ENCODE results near the gene RANGAP1. TPM values are rescaled to one million over a fixed set of nuclear protein-coding genes. Genes with fewer than 3 reads are reported as not detected.

Gene RANGAP1
- total and polyA plus RNA-seq, 3 experiments from 2014 or later, result 26.9 to 182 (median 170) TPM

DNA sequence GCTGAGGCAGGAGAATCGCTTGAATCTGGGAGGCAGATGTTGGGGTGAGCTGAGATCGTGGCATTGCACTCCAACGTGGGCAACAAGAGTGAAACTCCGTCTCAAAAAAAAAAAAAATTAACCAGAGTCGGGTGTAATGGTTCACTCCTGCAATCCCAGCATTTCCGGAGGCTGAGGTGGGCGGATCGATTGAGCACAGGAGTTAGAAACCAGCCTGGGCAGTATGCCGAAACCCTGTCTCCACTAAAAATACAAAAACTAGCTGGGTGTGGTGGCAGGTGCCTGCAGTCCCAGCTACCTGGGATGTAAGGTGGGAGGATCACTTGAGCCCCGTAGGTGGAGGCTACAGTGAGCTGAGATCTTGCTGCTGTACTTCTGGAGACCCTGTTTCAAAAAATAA, 1.5 kb downstream of the RANGAP1 start:
- Mint-ChIP-seq H3K4me3 (peak overlapping the region; percentile 93 to 100 (median 96)), H3K27me3 (no peaks in the 10 kb centered on the region), H3K9me3 (no peaks in the 10 kb centered on the region), H3K36me3 (peaks cover 0 to 52% (median 2%) of the 10 kb centered on the region in 3 donors), H3K4me1 (peaks cover 29 to 49% (median 43%) of the 10 kb centered on the region in 3 donors), H3K27ac (peak overlapping the region in 6 of 8 donors; percentile 97 to 99 (median 98))
- no peaks in the 10 kb centered on the region for H3K27me3 ChIP-seq (ENCODE audit: insufficient read depth, low read length, poor library complexity, severe bottlenecking)
- peaks cover 16% of the 10 kb centered on the region for H3K4me1 ChIP-seq (ENCODE audit: insufficient read depth, low read length)
- H3K36me3 ChIP-seq (ENCODE audit: insufficient read depth, low read length), result peaks cover 25% of the 10 kb centered on the region
- ChIA-PET POLR2A (interaction anchor here (0.6 to 2.8 kb wide), 2 partner anchors 18 to 32 kb away, joined by 11 to 30 read pairs; partner anchors contain the start of gene ZC3H7B), CTCF (no interaction called here)
- no peak overlapping the region for H3K4me3 ChIP-seq (ENCODE audit: low read length)
- H3K27ac ChIP-seq (ENCODE audit: low read depth, low read length), result peak overlapping the region; percentile 95
- H3K9me3 ChIP-seq (ENCODE audit: low read length), result no peaks in the 10 kb centered on the region
- DNase-seq, result no peak

- H3K27ac Mint-ChIP-seq, result peak overlapping the region in 6 of 8 donors; percentile 7 to 82 (median 28)
- peaks cover 10% of the 10 kb centered on the region for H3K4me1 ChIP-seq (ENCODE audit: insufficient read depth, low read length)
Measured at GRCh38 chr22:41280854-41281253, 5.1 kb downstream of the RANGAP1 start.

DNA sequence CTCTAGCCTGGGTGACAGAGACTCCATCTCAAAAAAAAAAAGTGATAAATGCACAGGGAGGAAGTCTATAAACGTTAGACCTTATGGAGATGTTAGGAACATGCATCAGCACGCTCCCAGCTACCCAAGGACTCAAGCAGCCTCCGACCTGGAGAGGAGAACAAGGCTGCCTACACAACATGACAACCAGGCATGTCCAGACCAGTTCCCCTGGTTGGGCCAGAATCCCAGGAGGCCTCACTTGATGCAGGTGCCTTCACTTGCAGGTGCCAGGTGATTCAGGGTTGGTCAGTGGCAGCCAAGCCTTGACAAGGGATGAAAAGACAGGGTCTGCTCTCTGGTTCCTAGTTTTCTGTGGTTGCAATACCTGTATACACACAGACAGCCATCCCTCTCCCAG, 5.9 kb downstream of the RANGAP1 start:
- CTCF ChIA-PET, result no interaction called here
- no peaks in the 10 kb centered on the region for H3K27me3 Mint-ChIP-seq
- peaks cover 16 to 36% (median 26%) of the 10 kb centered on the region in 3 donors for H3K4me1 Mint-ChIP-seq
- peaks cover 40% of the 10 kb centered on the region for H3K36me3 ChIP-seq (ENCODE audit: insufficient read depth, low read length)
- H3K4me3 Mint-ChIP-seq, result no peak overlapping the region
- no peaks in the 10 kb centered on the region for H3K9me3 ChIP-seq (ENCODE audit: low read length)
- no peak overlapping the region for H3K27ac Mint-ChIP-seq
- H3K4me3 ChIP-seq (ENCODE audit: low read length), result no peak overlapping the region
- POLR2A ChIA-PET, result no interaction called here
- peaks cover 0 to 72% (median 7%) of the 10 kb centered on the region in 3 donors for H3K36me3 Mint-ChIP-seq
- H3K27ac ChIP-seq (ENCODE audit: low read depth, low read length), result no peak overlapping the region
- peaks cover 8% of the 10 kb centered on the region for H3K4me1 ChIP-seq (ENCODE audit: insufficient read depth, low read length)
- no peaks in the 10 kb centered on the region for H3K9me3 Mint-ChIP-seq
- no peaks in the 10 kb centered on the region for H3K27me3 ChIP-seq (ENCODE audit: insufficient read depth, low read length, poor library complexity, severe bottlenecking)
- no peak for DNase-seq

More at GRCh38 chr22:41280854-41281253, 5.1 kb downstream of the RANGAP1 start:
- no peak overlapping the region for H3K4me3 Mint-ChIP-seq
- ChIA-PET POLR2A (interaction anchor here (1.0 kb wide), 1 partner anchor 21 kb away, joined by 3 read pairs; the partner anchor contains the start of gene ZC3H7B), CTCF (interaction anchor here (1.3 to 1.5 kb wide), 2 partner anchors 20 to 43 kb away, joined by 3 to 5 read pairs; partner anchors contain the start of gene ZC3H7B)
- H3K9me3 ChIP-seq (ENCODE audit: low read length), result no peaks in the 10 kb centered on the region
- no peak overlapping the region for H3K27ac ChIP-seq (ENCODE audit: low read depth, low read length)
- peaks cover 40% of the 10 kb centered on the region for H3K36me3 ChIP-seq (ENCODE audit: insufficient read depth, low read length)
- H3K36me3 Mint-ChIP-seq, result peaks cover 0 to 73% (median 7%) of the 10 kb centered on the region in 3 donors
- H3K9me3 Mint-ChIP-seq, result no peaks in the 10 kb centered on the region
- H3K27me3 Mint-ChIP-seq, result no peaks in the 10 kb centered on the region
- DNase-seq, result no peak
- H3K4me1 Mint-ChIP-seq, result peaks cover 19 to 38% (median 29%) of the 10 kb centered on the region in 3 donors
- no peaks in the 10 kb centered on the region for H3K27me3 ChIP-seq (ENCODE audit: insufficient read depth, low read length, poor library complexity, severe bottlenecking)
- no peak overlapping the region for H3K4me3 ChIP-seq (ENCODE audit: low read length)

DNA sequence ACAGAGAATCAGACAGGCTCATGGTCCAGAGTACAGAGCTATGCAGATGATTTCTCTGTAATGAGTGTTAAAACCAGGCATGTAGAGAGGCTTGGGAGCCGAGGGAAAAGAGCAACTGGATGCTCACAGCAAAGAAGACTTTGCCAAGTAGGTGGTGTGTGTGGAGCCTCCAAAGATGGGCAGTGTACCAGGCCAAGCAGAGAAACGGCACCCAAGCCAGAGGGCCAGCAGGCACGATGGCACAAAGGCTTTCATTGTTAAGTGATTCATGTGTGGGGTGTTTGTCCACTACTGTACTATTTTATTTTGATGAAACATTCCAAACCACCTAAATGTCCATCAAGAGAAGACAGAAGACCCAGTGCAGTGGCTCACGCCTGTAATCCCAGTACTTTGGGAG, 11.1 kb downstream of the RANGAP1 start:
- Mint-ChIP-seq H3K4me3 (no peak overlapping the region), H3K27ac (peak overlapping the region in 4 of 8 donors; percentile 17 to 84 (median 56)), H3K27me3 (no peaks in the 10 kb centered on the region), H3K36me3 (peaks cover 0 to 78% (median 11%) of the 10 kb centered on the region in 3 donors), H3K9me3 (no peaks in the 10 kb centered on the region), H3K4me1 (peaks cover 0 to 13% (median 4%) of the 10 kb centered on the region in 3 donors)
- Histone ChIP-seq H3K9me3 (ENCODE audit: low read length) (no peaks in the 10 kb centered on the region), H3K27me3 (ENCODE audit: insufficient read depth, low read length, poor library complexity, severe bottlenecking) (no peaks in the 10 kb centered on the region), H3K4me3 (ENCODE audit: low read length) (no peak overlapping the region), H3K36me3 (ENCODE audit: insufficient read depth, low read length) (peaks cover 47% of the 10 kb centered on the region), H3K27ac (ENCODE audit: low read depth, low read length) (no peak overlapping the region), H3K4me1 (ENCODE audit: insufficient read depth, low read length) (no peaks in the 10 kb centered on the region)
- ChIA-PET CTCF (no interaction called here), POLR2A (no interaction called here)
- DNase-seq, result no peak

GRCh38 chr22:41273128-41273527, 12.9 kb downstream of the RANGAP1 start:
- Mint-ChIP-seq H3K9me3 (no peaks in the 10 kb centered on the region), H3K27ac (peak overlapping the region in 1 of 8 donors; percentile 39), H3K4me3 (no peak overlapping the region), H3K4me1 (peaks cover 0 to 13% (median 4%) of the 10 kb centered on the region in 3 donors), H3K36me3 (peaks cover 0 to 76% (median 13%) of the 10 kb centered on the region in 3 donors), H3K27me3 (no peaks in the 10 kb centered on the region)
- no peak overlapping the region for H3K4me3 ChIP-seq (ENCODE audit: low read length)
- CTCF ChIA-PET, result no interaction called here
- H3K9me3 ChIP-seq (ENCODE audit: low read length), result no peaks in the 10 kb centered on the region
- POLR2A ChIA-PET, result interaction anchor here (0.7 kb wide), 1 partner anchor 155 kb away, joined by 5 read pairs; no protein-coding TSS in a partner anchor
- H3K36me3 ChIP-seq (ENCODE audit: insufficient read depth, low read length), result peaks cover 53% of the 10 kb centered on the region
- H3K27me3 ChIP-seq (ENCODE audit: insufficient read depth, low read length, poor library complexity, severe bottlenecking), result no peaks in the 10 kb centered on the region
- DNase-seq, result no peak
- no peak overlapping the region for H3K27ac ChIP-seq (ENCODE audit: low read depth, low read length)
- no peaks in the 10 kb centered on the region for H3K4me1 ChIP-seq (ENCODE audit: insufficient read depth, low read length)

DNA sequence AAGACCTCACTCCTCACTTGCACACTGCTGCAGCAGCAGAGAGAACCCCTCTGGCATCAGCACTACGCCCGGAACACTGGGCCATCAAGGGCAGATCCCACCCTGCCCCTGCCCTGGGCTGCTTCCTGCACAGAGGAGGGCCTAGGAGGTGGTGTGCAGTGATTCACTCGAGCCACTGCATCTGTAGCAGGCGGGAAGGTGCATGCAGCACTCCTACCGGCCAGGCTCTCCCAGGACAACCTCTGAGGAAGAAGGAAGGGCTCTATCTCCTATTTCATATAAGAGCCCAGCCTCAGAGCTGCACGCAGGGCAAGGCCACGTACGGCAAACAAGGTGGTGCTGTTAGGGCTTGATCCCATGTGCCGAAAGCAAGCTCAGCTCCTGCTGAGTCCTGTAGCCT, 14.2 kb downstream of the RANGAP1 start:
- Mint-ChIP-seq H3K9me3 (no peaks in the 10 kb centered on the region), H3K27me3 (no peaks in the 10 kb centered on the region), H3K4me1 (peaks cover 0 to 10% (median 4%) of the 10 kb centered on the region in 3 donors), H3K27ac (no peak overlapping the region), H3K4me3 (no peak overlapping the region), H3K36me3 (peaks cover 0 to 79% (median 8%) of the 10 kb centered on the region in 3 donors)
- POLR2A ChIA-PET, result no interaction called here
- DNase-seq, result no peak
- no peak overlapping the region for H3K4me3 ChIP-seq (ENCODE audit: low read length)
- no peak overlapping the region for H3K27ac ChIP-seq (ENCODE audit: low read depth, low read length)
- peaks cover 54% of the 10 kb centered on the region for H3K36me3 ChIP-seq (ENCODE audit: insufficient read depth, low read length)
- H3K9me3 ChIP-seq (ENCODE audit: low read length), result no peaks in the 10 kb centered on the region
- no peaks in the 10 kb centered on the region for H3K27me3 ChIP-seq (ENCODE audit: insufficient read depth, low read length, poor library complexity, severe bottlenecking)
- no peaks in the 10 kb centered on the region for H3K4me1 ChIP-seq (ENCODE audit: insufficient read depth, low read length)
- CTCF ChIA-PET, result no interaction called here

DNA sequence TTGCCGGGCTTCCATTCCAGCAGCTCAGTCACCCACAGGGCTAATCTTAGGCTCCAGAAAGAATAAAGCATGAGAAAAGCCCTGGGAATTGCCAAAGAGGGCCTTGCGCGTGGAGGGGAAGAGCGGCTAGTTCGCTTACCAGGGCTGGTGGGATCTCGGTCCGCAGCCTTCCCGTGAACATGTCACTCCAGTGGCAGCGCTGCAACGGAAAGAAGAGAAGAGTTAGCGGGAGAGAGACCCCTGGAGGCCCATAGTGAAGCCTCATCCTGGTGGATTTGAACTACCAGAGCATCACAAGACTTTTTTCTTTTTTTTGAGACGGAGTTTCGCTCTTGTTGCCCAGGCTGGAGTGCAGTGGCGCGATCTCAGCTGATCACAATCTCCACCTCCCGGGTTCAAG, 18.0 kb downstream of the RANGAP1 start:
- H3K4me1 Mint-ChIP-seq, result peaks cover 0 to 4% (median 0%) of the 10 kb centered on the region in 3 donors
- no peaks in the 10 kb centered on the region for H3K27me3 Mint-ChIP-seq
- CTCF ChIA-PET, result interaction anchor here (1.0 kb wide), 1 partner anchor 30 kb away, joined by 3 read pairs; no protein-coding TSS in a partner anchor
- peak overlapping the region in 1 of 8 donors; percentile 66 for H3K27ac Mint-ChIP-seq
- no peak overlapping the region for H3K4me3 Mint-ChIP-seq
- H3K27me3 ChIP-seq (ENCODE audit: insufficient read depth, low read length, poor library complexity, severe bottlenecking), result no peaks in the 10 kb centered on the region
- no peak overlapping the region for H3K4me3 ChIP-seq (ENCODE audit: low read length)
- H3K36me3 Mint-ChIP-seq, result peaks cover 0 to 83% (median 8%) of the 10 kb centered on the region in 3 donors
- H3K27ac ChIP-seq (ENCODE audit: low read depth, low read length), result no peak overlapping the region
- H3K4me1 ChIP-seq (ENCODE audit: insufficient read depth, low read length), result no peaks in the 10 kb centered on the region
- H3K36me3 ChIP-seq (ENCODE audit: insufficient read depth, low read length), result peaks cover 63% of the 10 kb centered on the region
- no peak for DNase-seq
- POLR2A ChIA-PET, result no interaction called here
- H3K9me3 ChIP-seq (ENCODE audit: low read length), result no peaks in the 10 kb centered on the region
- H3K9me3 Mint-ChIP-seq, result no peaks in the 10 kb centered on the region

- Histone ChIP-seq H3K27me3 (ENCODE audit: insufficient read depth, low read length, poor library complexity, severe bottlenecking) (no peaks in the 10 kb centered on the region), H3K36me3 (ENCODE audit: insufficient read depth, low read length) (peaks cover 69% of the 10 kb centered on the region), H3K4me1 (ENCODE audit: insufficient read depth, low read length) (no peaks in the 10 kb centered on the region), H3K27ac (ENCODE audit: low read depth, low read length) (no peak overlapping the region), H3K4me3 (ENCODE audit: low read length) (no peak overlapping the region), H3K9me3 (ENCODE audit: low read length) (no peaks in the 10 kb centered on the region)
- no peaks in the 10 kb centered on the region for H3K9me3 Mint-ChIP-seq
- no peak for DNase-seq
- ChIA-PET CTCF (interaction anchor here (1.4 kb wide), 1 partner anchor 27 kb away, joined by 5 read pairs; no protein-coding TSS in a partner anchor), POLR2A (no interaction called here)
- H3K27me3 Mint-ChIP-seq, result no peaks in the 10 kb centered on the region
- H3K36me3 Mint-ChIP-seq, result peaks cover 0 to 92% (median 6%) of the 10 kb centered on the region in 3 donors
- peaks cover 0 to 4% (median 0%) of the 10 kb centered on the region in 3 donors for H3K4me1 Mint-ChIP-seq
- peak overlapping the region in 1 of 8 donors; percentile 70 for H3K27ac Mint-ChIP-seq
- no peak overlapping the region for H3K4me3 Mint-ChIP-seq
Measured at GRCh38 chr22:41264408-41264941, 21.5 kb downstream of the RANGAP1 start.

Measured in CD8-positive, alpha-beta memory T cell (primary cell).